IPS DF 6.9 (cell line): ENCODE results near the gene FZR1.

ENCODE experiments used
- DNase-seq: peaks from one replicate; pipeline ENCODE4 v3.0.0-alpha.2; 2013; ENCODE audit warnings: low read depth, low spot score
- H3K27ac ChIP-seq: one replicate; pipeline ENCODE4 v1.5.1; 2013; ENCODE audit warnings: low read length, control low read depth
- H3K27me3 ChIP-seq: 2 replicates; pipeline ENCODE4 v1.6.1; 2013; ENCODE audit warnings: mild to moderate bottlenecking, low read length; ENCODE audit not compliant: control insufficient read depth, insufficient read depth
- H3K36me3 ChIP-seq: 2 replicates; pipeline ENCODE4 v1.6.1; 2013; ENCODE audit warnings: low read length; ENCODE audit not compliant: control insufficient read depth, insufficient read depth
- H3K4me1 ChIP-seq: 2 replicates; pipeline ENCODE4 v1.6.1; 2013; ENCODE audit warnings: low read length; ENCODE audit not compliant: control insufficient read depth, insufficient read depth
- H3K4me3 ChIP-seq: 2 replicates; pipeline ENCODE4 v1.5.1; 2013; ENCODE audit warnings: mild to moderate bottlenecking, low read length
- H3K9me3 ChIP-seq: 2 replicates; pipeline ENCODE4 v1.6.1; 2013; ENCODE audit warnings: low read length, inconsistent platforms; ENCODE audit not compliant: control insufficient read depth, insufficient read depth
- WGBS: extraction: QIAGEN DNeasy Blood & Tissue Kit; methylation state at CpG from one replicate; pipeline ENCODE4 v1.1.7; 2013; ENCODE audit warnings: mixed read lengths, missing lambda C conversion rate; ENCODE audit not compliant: insufficient read length, insufficient coverage; 5-methylcytosine and 5-hydroxymethylcytosine counted together

FZR1 gene

DNA sequence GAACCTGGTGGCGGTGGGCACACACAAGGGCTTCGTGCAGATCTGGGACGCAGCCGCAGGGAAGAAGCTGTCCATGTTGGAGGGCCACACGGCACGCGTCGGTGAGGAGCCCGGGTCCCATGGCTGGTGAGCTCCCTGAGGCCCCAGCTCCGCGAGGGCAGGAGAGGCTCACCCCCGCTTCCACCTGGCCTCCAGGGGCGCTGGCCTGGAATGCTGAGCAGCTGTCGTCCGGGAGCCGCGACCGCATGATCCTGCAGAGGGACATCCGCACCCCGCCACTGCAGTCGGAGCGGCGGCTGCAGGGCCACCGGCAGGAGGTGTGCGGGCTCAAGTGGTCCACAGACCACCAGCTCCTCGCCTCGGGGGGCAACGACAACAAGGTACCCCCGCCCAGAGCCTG is 25.6 kb downstream of the FZR1 start:
- DNase-seq = no peak
- no peaks in the 10 kb centered on the region for H3K27me3 ChIP-seq
- WGBS = no CpG with 5 or more reads among the region's 29 CpGs
- no peak overlapping the region for H3K4me3 ChIP-seq
- no peak overlapping the region for H3K27ac ChIP-seq
- H3K4me1 ChIP-seq = no peaks in the 10 kb centered on the region
- H3K9me3 ChIP-seq = no peaks in the 10 kb centered on the region
- H3K36me3 ChIP-seq = peaks cover 38% of the 10 kb centered on the region

DNA sequence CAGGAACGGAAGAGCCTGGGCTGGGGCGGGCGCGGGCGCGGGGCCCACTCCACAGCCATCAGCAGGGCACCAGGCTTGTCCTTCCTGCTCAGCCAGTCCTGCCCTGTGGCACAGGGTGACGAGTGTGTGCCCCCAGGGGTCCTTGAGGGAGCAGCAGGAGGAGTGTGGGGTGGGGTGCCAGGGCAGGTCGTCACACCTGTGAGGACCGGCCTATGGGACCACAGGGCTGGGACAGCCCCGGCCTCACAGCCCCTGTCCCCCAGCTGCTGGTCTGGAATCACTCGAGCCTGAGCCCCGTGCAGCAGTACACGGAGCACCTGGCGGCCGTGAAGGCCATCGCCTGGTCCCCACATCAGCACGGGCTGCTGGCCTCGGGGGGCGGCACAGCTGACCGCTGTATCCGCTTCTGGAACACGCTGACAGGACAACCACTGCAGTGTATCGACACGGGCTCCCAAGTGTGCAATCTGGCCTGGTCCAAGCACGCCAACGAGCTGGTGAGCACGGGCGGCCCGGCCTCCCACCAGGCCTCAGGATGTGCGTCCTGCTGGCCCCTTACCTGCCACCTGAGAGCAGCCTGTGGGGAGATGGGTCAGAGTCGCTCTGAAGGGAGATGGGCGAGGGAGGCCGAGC is 26.2 kb downstream of the FZR1 start:
- Histone ChIP-seq H3K4me3 (no peak overlapping the region), H3K9me3 (no peaks in the 10 kb centered on the region), H3K4me1 (no peaks in the 10 kb centered on the region), H3K36me3 (peaks cover 36% of the 10 kb centered on the region), H3K27me3 (no peaks in the 10 kb centered on the region), H3K27ac (no peak overlapping the region)
- no peak for DNase-seq
- no CpG with 5 or more reads among the region's 33 CpGs for WGBS

DNA sequence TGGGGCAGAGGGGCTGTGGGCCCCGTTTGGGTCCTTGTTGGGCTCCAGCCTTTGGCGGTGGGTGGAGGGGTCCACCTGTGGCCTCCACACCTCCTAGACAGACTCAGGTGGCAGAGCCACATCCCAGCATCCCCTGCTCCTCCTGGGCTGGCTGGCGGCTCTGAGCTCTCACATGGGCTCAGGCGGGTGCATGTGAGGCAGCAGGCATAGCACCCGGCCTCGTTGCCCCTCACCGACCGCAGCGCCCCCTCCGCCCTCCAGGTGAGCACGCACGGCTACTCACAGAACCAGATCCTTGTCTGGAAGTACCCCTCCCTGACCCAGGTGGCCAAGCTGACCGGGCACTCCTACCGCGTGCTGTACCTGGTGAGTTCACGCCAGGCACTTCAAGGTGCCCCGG is 26.9 kb downstream of the FZR1 start:
- H3K27ac ChIP-seq = no peak overlapping the region
- H3K4me1 ChIP-seq = no peaks in the 10 kb centered on the region
- no peak overlapping the region for H3K4me3 ChIP-seq
- no CpG with 5 or more reads among the region's 17 CpGs for WGBS
- no peak for DNase-seq
- no peaks in the 10 kb centered on the region for H3K27me3 ChIP-seq
- no peaks in the 10 kb centered on the region for H3K9me3 ChIP-seq
- peaks cover 35% of the 10 kb centered on the region for H3K36me3 ChIP-seq

GRCh38 chr19:3533563-3534216 is 27.6 kb downstream of the FZR1 start:
- no peaks in the 10 kb centered on the region for H3K9me3 ChIP-seq
- H3K4me3 ChIP-seq = no peak overlapping the region
- no peak for DNase-seq
- H3K4me1 ChIP-seq = no peaks in the 10 kb centered on the region
- H3K36me3 ChIP-seq = peaks cover 35% of the 10 kb centered on the region
- H3K27ac ChIP-seq = no peak overlapping the region
- no peaks in the 10 kb centered on the region for H3K27me3 ChIP-seq
- no CpG with 5 or more reads among the region's 12 CpGs for WGBS

GRCh38 chr19:3534375-3535234 is 28.5 kb downstream of the FZR1 start:
- Histone ChIP-seq H3K27me3 (no peaks in the 10 kb centered on the region), H3K9me3 (no peaks in the 10 kb centered on the region), H3K27ac (no peak overlapping the region), H3K4me1 (peaks cover 3% of the 10 kb centered on the region), H3K36me3 (peaks cover 35% of the 10 kb centered on the region), H3K4me3 (no peak overlapping the region)
- DNase-seq = no peak
- no CpG with 5 or more reads among the region's 38 CpGs for WGBS

GRCh38 chr19:3535235-3535535 is 29.1 kb downstream of the FZR1 start:
- peaks cover 35% of the 10 kb centered on the region for H3K36me3 ChIP-seq
- H3K27me3 ChIP-seq = no peaks in the 10 kb centered on the region
- H3K4me1 ChIP-seq = peaks cover 3% of the 10 kb centered on the region
- DNase-seq = no peak
- no peaks in the 10 kb centered on the region for H3K9me3 ChIP-seq
- H3K27ac ChIP-seq = no peak overlapping the region
- no CpG with 5 or more reads among the region's 9 CpGs for WGBS
- no peak overlapping the region for H3K4me3 ChIP-seq

GRCh38 chr19:3535563-3535965 is 29.5 kb downstream of the FZR1 start:
- no peak overlapping the region for H3K27ac ChIP-seq
- H3K9me3 ChIP-seq = no peaks in the 10 kb centered on the region
- DNase-seq = no peak
- H3K36me3 ChIP-seq = peaks cover 35% of the 10 kb centered on the region
- no peaks in the 10 kb centered on the region for H3K27me3 ChIP-seq
- WGBS = no CpG with 5 or more reads among the region's 14 CpGs
- H3K4me3 ChIP-seq = no peak overlapping the region
- peaks cover 3% of the 10 kb centered on the region for H3K4me1 ChIP-seq

- Histone ChIP-seq H3K27me3 (no peaks in the 10 kb centered on the region), H3K4me1 (peaks cover 3% of the 10 kb centered on the region), H3K9me3 (no peaks in the 10 kb centered on the region), H3K36me3 (peaks cover 35% of the 10 kb centered on the region), H3K27ac (no peak overlapping the region), H3K4me3 (no peak overlapping the region)
- no CpG with 5 or more reads among the region's 10 CpGs for WGBS
- DNase-seq = no peak
Observed at GRCh38 chr19:3535981-3536380, 29.9 kb downstream of the FZR1 start.

- no peak overlapping the region for H3K4me3 ChIP-seq
- WGBS = no CpG with 5 or more reads among the region's 27 CpGs
- H3K27ac ChIP-seq = no peak overlapping the region
- peaks cover 30% of the 10 kb centered on the region for H3K36me3 ChIP-seq
- no peaks in the 10 kb centered on the region for H3K9me3 ChIP-seq
- H3K4me1 ChIP-seq = peaks cover 3% of the 10 kb centered on the region
- DNase-seq = no peak
- no peaks in the 10 kb centered on the region for H3K27me3 ChIP-seq
Observed at GRCh38 chr19:3536429-3537100, 30.5 kb downstream of the FZR1 start.

DNA sequence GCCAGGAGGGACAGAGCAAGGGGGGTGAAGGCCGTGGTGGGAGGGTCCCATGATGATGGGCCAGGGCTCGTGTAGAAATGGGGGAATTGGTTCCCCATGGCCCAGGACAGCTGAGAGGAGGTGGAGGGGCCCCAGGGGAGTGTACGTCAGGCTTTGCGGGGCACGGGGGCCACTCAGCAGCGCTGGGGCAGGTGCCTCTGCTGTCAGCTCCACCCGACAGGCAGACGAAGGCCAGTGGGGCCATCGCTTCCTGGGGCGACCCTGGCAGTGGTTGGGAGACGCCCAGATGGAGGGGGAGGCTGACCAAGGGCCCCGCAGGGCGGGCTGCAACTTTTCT is 31.0 kb downstream of the FZR1 start:
- no CpG with 5 or more reads among the region's 13 CpGs for WGBS
- Histone ChIP-seq H3K9me3 (no peaks in the 10 kb centered on the region), H3K27ac (no peak overlapping the region), H3K27me3 (no peaks in the 10 kb centered on the region), H3K4me1 (peaks cover 3% of the 10 kb centered on the region), H3K4me3 (no peak overlapping the region), H3K36me3 (peaks cover 29% of the 10 kb centered on the region)
- DNase-seq = no peak
